SU-DHL-6 (cell line): ENCODE measurements around the gene KRABD2.

Source experiments
- H2AFZ ChIP-seq: fragments of 200-600 bp; sonication (generic); 2 replicates; pipeline ENCODE4 v1.6.1; 2014; ENCODE audit warnings: low read depth, mild to moderate bottlenecking, moderate library complexity, mixed read lengths, antibody characterized with exemption, low read length; ENCODE audit not compliant: severe bottlenecking
- H3F3A ChIP-seq: fragments of 200-600 bp; shearing (Covaris generic); 2 replicates; pipeline ENCODE4 v1.6.0; 2016; ENCODE audit warnings: antibody characterized with exemption, mild to moderate bottlenecking; ENCODE audit not compliant: insufficient read depth
- H3K27ac ChIP-seq: fragments of 200-600 bp; sonication (generic); 2 replicates; pipeline ENCODE4 v1.5.1; 2016; ENCODE audit warnings: low read depth, mild to moderate bottlenecking, low read length, moderate library complexity, mixed read lengths
- H3K27me3 ChIP-seq: fragments of 200-600 bp; sonication (generic), shearing (Covaris generic); 2 replicates; pipeline ENCODE4 v1.6.0; 2014; ENCODE audit warnings: mild to moderate bottlenecking, low read length
- H3K36me3 ChIP-seq: fragments of 200-600 bp; sonication (generic); 2 replicates; pipeline ENCODE4 v1.6.1; 2014; ENCODE audit warnings: mild to moderate bottlenecking, low read length, mixed read lengths
- H3K4me2 ChIP-seq: fragments of 300-600, 200-600 bp; shearing (Covaris generic), sonication (generic); 2 replicates; pipeline ENCODE4 v1.6.0; 2014; ENCODE audit warnings: low read length, low read depth, mild to moderate bottlenecking; ENCODE audit not compliant: poor library complexity, severe bottlenecking
- H3K4me3 ChIP-seq: fragments of 200-600 bp; sonication (generic); 2 replicates; pipeline ENCODE4 v1.5.1; 2014; ENCODE audit warnings: antibody characterized with exemption, low read length, mild to moderate bottlenecking, mixed read lengths; ENCODE audit not compliant: insufficient read depth, poor library complexity, severe bottlenecking
- H3K79me2 ChIP-seq: fragments of 200-600 bp; sonication (generic); 2 replicates; pipeline ENCODE4 v1.6.1; 2014; ENCODE audit warnings: mild to moderate bottlenecking, low read length, moderate library complexity; ENCODE audit not compliant: insufficient read depth
- H3K9ac ChIP-seq: fragments of 200-600 bp; sonication (generic); 2 replicates; pipeline ENCODE4 v1.7.0; 2014; ENCODE audit warnings: mild to moderate bottlenecking, low read length
- H3K9me2 ChIP-seq: fragments of 200-600 bp; sonication (generic); replicated peaks from 2 replicates; pipeline ENCODE4 v1.6.1; 2014; ENCODE audit warnings: low read length; ENCODE audit not compliant: insufficient read depth
- H3K9me3 ChIP-seq: fragments of 200-600 bp; sonication (generic); 2 replicates; pipeline ENCODE4 v1.6.1; 2014; ENCODE audit warnings: low read length, mixed read lengths; ENCODE audit not compliant: insufficient read depth
- H4K20me1 ChIP-seq: fragments of 200-600 bp; sonication (generic); 2 replicates; pipeline ENCODE4 v1.6.1; 2014; ENCODE audit warnings: low read depth, mild to moderate bottlenecking, antibody characterized with exemption, low read length, moderate library complexity, mixed read lengths
- EZH2phosphoT487 ChIP-seq: fragments of 200-600 bp; sonication (generic), shearing (Covaris generic); conservative IDR thresholded peaks from 2 replicates; pipeline ENCODE4 v1.6.1; 2018; ENCODE audit warnings: mild to moderate bottlenecking, antibody characterized with exemption, low read length, moderate library complexity, mixed read lengths
- TF ChIP-seq, protein P1 (sequence below): fragments of 200-600 bp; sonication (generic); IDR thresholded peaks from one replicate; pipeline ENCODE4 v1.5.1; 2017; ENCODE audit warnings: antibody characterized with exemption, mild to moderate bottlenecking, low read length, moderate library complexity; ENCODE audit not compliant: insufficient read depth, poor library complexity, severe bottlenecking

The KRABD2 gene

DNA sequence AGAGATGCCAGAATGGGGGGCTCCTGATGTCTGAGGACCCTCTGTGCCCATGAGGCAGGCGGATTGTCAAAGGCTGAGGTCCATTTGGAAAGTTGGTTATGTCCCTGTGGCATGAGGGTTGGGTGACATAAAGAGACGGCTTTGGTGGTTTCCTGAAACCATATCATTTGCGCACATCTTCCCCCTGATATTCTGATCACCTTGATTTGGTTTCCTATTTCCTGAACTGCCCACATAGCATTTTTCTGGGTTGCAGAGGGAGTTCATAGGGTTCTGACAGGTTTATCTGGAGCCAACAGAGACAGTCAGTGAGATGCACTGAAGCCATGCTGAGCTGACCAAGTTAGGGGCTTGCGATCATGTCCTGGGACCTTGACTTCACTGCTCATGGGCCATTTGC is 36.8 kb upstream of the KRABD2 start:
- TF ChIP-seq, protein P1, sequence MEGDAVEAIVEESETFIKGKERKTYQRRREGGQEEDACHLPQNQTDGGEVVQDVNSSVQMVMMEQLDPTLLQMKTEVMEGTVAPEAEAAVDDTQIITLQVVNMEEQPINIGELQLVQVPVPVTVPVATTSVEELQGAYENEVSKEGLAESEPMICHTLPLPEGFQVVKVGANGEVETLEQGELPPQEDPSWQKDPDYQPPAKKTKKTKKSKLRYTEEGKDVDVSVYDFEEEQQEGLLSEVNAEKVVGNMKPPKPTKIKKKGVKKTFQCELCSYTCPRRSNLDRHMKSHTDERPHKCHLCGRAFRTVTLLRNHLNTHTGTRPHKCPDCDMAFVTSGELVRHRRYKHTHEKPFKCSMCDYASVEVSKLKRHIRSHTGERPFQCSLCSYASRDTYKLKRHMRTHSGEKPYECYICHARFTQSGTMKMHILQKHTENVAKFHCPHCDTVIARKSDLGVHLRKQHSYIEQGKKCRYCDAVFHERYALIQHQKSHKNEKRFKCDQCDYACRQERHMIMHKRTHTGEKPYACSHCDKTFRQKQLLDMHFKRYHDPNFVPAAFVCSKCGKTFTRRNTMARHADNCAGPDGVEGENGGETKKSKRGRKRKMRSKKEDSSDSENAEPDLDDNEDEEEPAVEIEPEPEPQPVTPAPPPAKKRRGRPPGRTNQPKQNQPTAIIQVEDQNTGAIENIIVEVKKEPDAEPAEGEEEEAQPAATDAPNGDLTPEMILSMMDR, result no peak
- TF ChIP-seq EZH2phosphoT487, result no peak
- no peaks in the 10 kb centered on the region for H3K27me3 ChIP-seq
- no peak overlapping the region for H2AFZ ChIP-seq
- no peaks in the 10 kb centered on the region for H3K9me2 ChIP-seq
- no peaks in the 10 kb centered on the region for H3K79me2 ChIP-seq
- H3K9ac ChIP-seq, result no peak overlapping the region
- H3K4me3 ChIP-seq, result no peak overlapping the region
- H3K4me2 ChIP-seq, result no peak overlapping the region
- no peaks in the 10 kb centered on the region for H3K36me3 ChIP-seq
- no peak overlapping the region for H3K27ac ChIP-seq
- no peaks in the 10 kb centered on the region for H4K20me1 ChIP-seq
- no peaks in the 10 kb centered on the region for H3F3A ChIP-seq
- H3K9me3 ChIP-seq, result no peaks in the 10 kb centered on the region

DNA sequence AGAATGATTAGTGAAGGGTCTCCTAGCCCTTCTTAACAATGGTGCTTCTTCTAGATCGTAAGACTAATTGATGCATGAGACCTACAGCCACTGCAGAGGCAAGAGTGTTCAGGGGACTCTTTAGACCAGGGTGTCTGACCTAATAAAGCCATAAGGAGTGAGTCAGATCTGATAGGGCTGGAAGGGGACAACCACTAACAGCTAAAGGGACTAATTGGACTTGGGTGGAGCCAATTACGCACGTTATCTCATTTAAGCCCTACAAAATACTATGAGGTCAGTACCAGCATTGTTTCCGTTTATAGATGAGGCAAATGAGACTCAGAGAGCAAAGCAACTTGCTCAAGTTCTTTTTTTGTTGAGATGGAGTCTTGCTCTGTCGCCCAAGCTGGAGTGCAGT is 35.6 kb upstream of the KRABD2 start:
- H3K27ac ChIP-seq, result no peak overlapping the region
- no peaks in the 10 kb centered on the region for H3K9me3 ChIP-seq
- no peak overlapping the region for H3K4me3 ChIP-seq
- no peak overlapping the region for H3K9ac ChIP-seq
- TF ChIP-seq, protein P1, result no peak
- no peak for TF ChIP-seq EZH2phosphoT487
- H3K27me3 ChIP-seq, result no peaks in the 10 kb centered on the region
- no peak overlapping the region for H3K4me2 ChIP-seq
- H2AFZ ChIP-seq, result no peak overlapping the region
- H3F3A ChIP-seq, result no peaks in the 10 kb centered on the region
- no peaks in the 10 kb centered on the region for H3K9me2 ChIP-seq
- H3K36me3 ChIP-seq, result no peaks in the 10 kb centered on the region
- H4K20me1 ChIP-seq, result no peaks in the 10 kb centered on the region
- no peaks in the 10 kb centered on the region for H3K79me2 ChIP-seq

DNA sequence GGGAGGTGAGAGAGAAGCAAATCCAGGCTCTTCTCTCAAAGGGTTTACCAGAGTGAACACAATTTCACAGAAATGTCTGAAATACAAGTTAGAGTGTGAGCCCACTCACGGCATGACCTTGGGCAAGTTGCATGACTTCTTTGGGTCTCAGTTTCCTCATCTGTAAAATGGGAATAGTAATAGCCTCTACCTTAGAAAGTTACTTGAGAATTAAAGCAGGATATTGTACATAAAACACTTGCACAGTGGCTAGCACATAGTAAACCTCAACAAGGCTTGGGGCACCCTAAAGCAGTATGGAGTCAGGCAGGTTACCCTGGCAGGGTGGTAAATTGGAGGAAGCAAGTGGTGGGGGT is 34.4 kb upstream of the KRABD2 start:
- Histone ChIP-seq H3K79me2 (no peaks in the 10 kb centered on the region), H3K9ac (no peak overlapping the region), H3K27ac (no peak overlapping the region), H3K36me3 (no peaks in the 10 kb centered on the region), H3K9me3 (no peaks in the 10 kb centered on the region), H3K4me2 (no peak overlapping the region), H3F3A (no peaks in the 10 kb centered on the region), H3K27me3 (no peaks in the 10 kb centered on the region), H3K9me2 (no peaks in the 10 kb centered on the region), H2AFZ (no peak overlapping the region), H4K20me1 (no peaks in the 10 kb centered on the region), H3K4me3 (no peak overlapping the region)
- TF ChIP-seq, protein P1, result no peak
- no peak for TF ChIP-seq EZH2phosphoT487
